ENCODE data around the gene WDR59.

WDR59 gene

GRCh38 chr16:74997042-74997491, 12.1 kb upstream of the WDR59 start:
- Histone ChIP-seq H3K27me3 (ENCODE audit: insufficient read depth, low read depth) (no peaks in the 10 kb centered on the region), H2AFZ (ENCODE audit: low read depth) (no peak overlapping the region), H3K79me2 (ENCODE audit: insufficient read depth, low read depth) (no peaks in the 10 kb centered on the region; the same call in 1 of the 2 replicates), H3K9ac (no peak overlapping the region), H3K4me2 (no peak overlapping the region), H4K20me1 (ENCODE audit: insufficient read depth) (no peaks in the 10 kb centered on the region), H3K27ac (no peak overlapping the region), H3K4me1 (ENCODE audit: low read depth, poor library complexity, severe bottlenecking) (peaks cover 19% of the 10 kb centered on the region), H3K4me3 (IDR thresholded peaks at IDR 0.05; ENCODE audit: insufficient read depth, low read depth, low read length) (no peak overlapping the region), H3K36me3 (ENCODE audit: insufficient read depth) (no peaks in the 10 kb centered on the region)
- no peak for TF ChIP-seq CTCF (conservative IDR thresholded peaks at IDR 0.05; ENCODE audit: low read depth, low read length)

GRCh38 chr16:74995986-74996385, 11.1 kb upstream of the WDR59 start:
- H3K79me2 ChIP-seq (ENCODE audit: insufficient read depth, low read depth) = no peaks in the 10 kb centered on the region; the same call in 1 of the 2 replicates
- no peak overlapping the region for H3K4me2 ChIP-seq
- H3K36me3 ChIP-seq (ENCODE audit: insufficient read depth) = no peaks in the 10 kb centered on the region
- no peaks in the 10 kb centered on the region for H4K20me1 ChIP-seq (ENCODE audit: insufficient read depth)
- no peak overlapping the region for H3K9ac ChIP-seq
- H3K27ac ChIP-seq = no peak overlapping the region
- H3K27me3 ChIP-seq (ENCODE audit: insufficient read depth, low read depth) = no peaks in the 10 kb centered on the region
- no peak overlapping the region for H3K4me3 ChIP-seq (IDR thresholded peaks at IDR 0.05; ENCODE audit: insufficient read depth, low read depth, low read length)
- H2AFZ ChIP-seq (ENCODE audit: low read depth) = no peak overlapping the region
- H3K4me1 ChIP-seq (ENCODE audit: low read depth, poor library complexity, severe bottlenecking) = peaks cover 15% of the 10 kb centered on the region
- TF ChIP-seq CTCF (conservative IDR thresholded peaks at IDR 0.05; ENCODE audit: low read depth, low read length) = no peak

GRCh38 chr16:74991593-74992403, 6.9 kb upstream of the WDR59 start:
- Histone ChIP-seq H3K79me2 (ENCODE audit: insufficient read depth, low read depth) (no peaks in the 10 kb centered on the region), H3K4me2 (no peak overlapping the region), H3K27me3 (ENCODE audit: insufficient read depth, low read depth) (no peaks in the 10 kb centered on the region), H3K4me3 (IDR thresholded peaks at IDR 0.05; ENCODE audit: insufficient read depth, low read depth, low read length) (no peak overlapping the region), H3K9ac (no peak overlapping the region), H2AFZ (ENCODE audit: low read depth) (no peak overlapping the region), H4K20me1 (ENCODE audit: insufficient read depth) (no peaks in the 10 kb centered on the region), H3K27ac (no peak overlapping the region), H3K4me1 (ENCODE audit: low read depth, poor library complexity, severe bottlenecking) (no peaks in the 10 kb centered on the region), H3K36me3 (ENCODE audit: insufficient read depth) (no peaks in the 10 kb centered on the region)
- TF ChIP-seq CTCF (conservative IDR thresholded peaks at IDR 0.05; ENCODE audit: low read depth, low read length) = no peak

GRCh38 chr16:74991268-74991592, 6.3 kb upstream of the WDR59 start:
- no peaks in the 10 kb centered on the region for H3K4me1 ChIP-seq (ENCODE audit: low read depth, poor library complexity, severe bottlenecking)
- no peaks in the 10 kb centered on the region for H3K27me3 ChIP-seq (ENCODE audit: insufficient read depth, low read depth)
- no peaks in the 10 kb centered on the region for H3K79me2 ChIP-seq (ENCODE audit: insufficient read depth, low read depth)
- H3K4me3 ChIP-seq (IDR thresholded peaks at IDR 0.05; ENCODE audit: insufficient read depth, low read depth, low read length) = no peak overlapping the region
- no peak overlapping the region for H3K27ac ChIP-seq
- TF ChIP-seq CTCF (conservative IDR thresholded peaks at IDR 0.05; ENCODE audit: low read depth, low read length) = no peak
- H4K20me1 ChIP-seq (ENCODE audit: insufficient read depth) = no peaks in the 10 kb centered on the region
- no peak overlapping the region for H3K4me2 ChIP-seq
- no peak overlapping the region for H3K9ac ChIP-seq
- H2AFZ ChIP-seq (ENCODE audit: low read depth) = no peak overlapping the region
- H3K36me3 ChIP-seq (ENCODE audit: insufficient read depth) = no peaks in the 10 kb centered on the region

Measured in KMS-11 (cell line).